K562 (cell line): ENCODE data around the gene NTRK3. TPM values are rescaled to one million over a fixed set of nuclear protein-coding genes. Genes with fewer than 3 reads are reported as not detected.

Source experiments
- ATAC-seq: fragments of 200-7000 bp; cut with Tn5 transposase; 3 replicates; pipeline ENCODE4 v1.9.1; 2020; ENCODE audit warnings: moderate library complexity
- BruUV-seq: library from RNA; stranded (reverse); fragments of 400-500 nt; replicated peaks from 2 replicates; lab custom pipeline; 2021; lab: Mats Ljungman, UMichigan
- CTCF ChIA-PET: fragments of 300-600 bp; formaldehyde crosslinking; extraction: SDS; loops from one replicate; lab custom pipeline; 2021; ENCODE audit warnings: low intra/inter-chr PET ratio; lab: Yijun Ruan, JAX
- POLR2A ChIA-PET: fragments of 300-600, 350-650 bp; sonication (Branson Sonifier 250); formaldehyde crosslinking; extraction: SDS; loops from one replicate; lab custom pipeline; 2021; ENCODE audit warnings: antibody characterized with exemption, inconsistent platforms; lab: Yijun Ruan, JAX
- DNase-seq, 4 experiments: peaks; one replicate each; pipeline versions ENCODE4 v3.0.0 to v3.0.0-alpha.2; 2011 to 2018; ENCODE audit warnings: low spot score in 3 of 4, mixed read lengths in 3 of 4; ENCODE audit errors: extremely low read depth in 1 of 4
- FAIRE-seq: peaks from 2 replicates; lab custom pipeline; 2011; peaks lifted over from hg19 to GRCh38; lab: Jason Lieb, UNC
- H2AFZ ChIP-seq: 2 replicates; pipeline ENCODE4 v1.6.0; 2011; ENCODE audit warnings: low read depth, low read length, control low read depth, inconsistent platforms
- H3K27ac ChIP-seq: fragments of 200-600 bp; 3 replicates; pipeline ENCODE4 v1.8.0; 2011; ENCODE audit warnings: low read depth, mild to moderate bottlenecking, control low read depth, inconsistent platforms, low read length, moderate library complexity, mixed read lengths; ENCODE audit errors: extremely low read depth
- H3K27me3 ChIP-seq, 2 experiments: fragments of 300-600 bp in 1 of 2; 2 replicates in 1 of 2; 3 replicates in 1 of 2; pipeline versions ENCODE4 v1.6.0 to v1.8.0; 2011; ENCODE audit warnings: inconsistent platforms in 2 of 2, low read length in 2 of 2, mild to moderate bottlenecking in 1 of 2, mixed read lengths in 1 of 2, moderate library complexity in 1 of 2; ENCODE audit not compliant: control insufficient read depth in 2 of 2, insufficient read depth in 2 of 2
- H3K36me3 ChIP-seq: fragments of 300-600 bp; 3 replicates; pipeline ENCODE4 v1.8.0; 2011; ENCODE audit warnings: mild to moderate bottlenecking, low read length, inconsistent platforms; ENCODE audit not compliant: control insufficient read depth, insufficient read depth
- H3K4me1 ChIP-seq, 2 experiments: fragments of 200-600 bp in 1 of 2; replicated peaks in 1 of 2; 2 replicates in 1 of 2; 3 replicates in 1 of 2; pipeline versions ENCODE4 v1.5.1 to v1.8.0; 2011; ENCODE audit warnings: inconsistent platforms in 2 of 2, low read length in 2 of 2, mild to moderate bottlenecking in 1 of 2, mixed read lengths in 1 of 2, moderate library complexity in 1 of 2; ENCODE audit not compliant: control insufficient read depth in 2 of 2, insufficient read depth in 2 of 2
- H3K4me2 ChIP-seq: 2 replicates; pipeline ENCODE4 v1.6.1; 2011; ENCODE audit warnings: low read length, control low read depth, inconsistent platforms, mixed read lengths; ENCODE audit not compliant: insufficient read depth
- H3K4me3 ChIP-seq: fragments of 200-600 bp; sonication (generic), shearing (Covaris generic); 2 replicates; pipeline ENCODE4 v1.5.1; 2016; ENCODE audit warnings: control low read depth, inconsistent platforms
- H3K79me2 ChIP-seq: fragments of 200-600 bp; 3 replicates; pipeline ENCODE4 v1.8.0; 2011; ENCODE audit warnings: low read length, inconsistent platforms; ENCODE audit not compliant: control insufficient read depth, insufficient read depth
- H3K9ac ChIP-seq, 2 experiments: 2 replicates each; pipeline versions ENCODE4 v1.6.0 to v1.6.1; 2011; ENCODE audit warnings: low read depth in 2 of 2, low read length in 2 of 2, control low read depth in 1 of 2, inconsistent platforms in 1 of 2, mild to moderate bottlenecking in 1 of 2, mixed read lengths in 1 of 2; ENCODE audit not compliant: insufficient read depth in 1 of 2
- H3K9me1 ChIP-seq: one replicate; pipeline ENCODE4 v1.6.0; 2011; ENCODE audit warnings: inconsistent platforms, mild to moderate bottlenecking, low read length, moderate library complexity; ENCODE audit not compliant: control insufficient read depth, insufficient read depth
- H3K9me3 ChIP-seq: replicated peaks from 2 replicates; pipeline ENCODE4 v1.5.1; 2011; ENCODE audit warnings: low read depth, low read length, inconsistent platforms; ENCODE audit not compliant: control insufficient read depth, insufficient read depth
- H4K20me1 ChIP-seq: replicated peaks from 2 replicates; pipeline ENCODE4 v1.6.1; 2011; ENCODE audit warnings: low read length, inconsistent platforms, mixed read lengths; ENCODE audit not compliant: control insufficient read depth, insufficient read depth
- BACH1 ChIP-seq: fragments of 200-800 bp; sonication (Bioruptor generic); IDR thresholded peaks from 2 replicates; pipeline ENCODE4 v1.6.1; 2016; ENCODE audit warnings: missing genetic modification characterization, missing compliant biosample characterization
- ELK3 ChIP-seq: fragments of 450-650 bp; formaldehyde crosslinking; IDR thresholded peaks from 2 replicates; pipeline ENCODE4 v1.4.0; 2020; ENCODE audit warnings: mild to moderate bottlenecking
- EZH2 ChIP-seq: IDR thresholded peaks from 2 replicates; pipeline ENCODE4 v1.6.1; 2012; ENCODE audit warnings: low read depth, mild to moderate bottlenecking, inconsistent platforms, low read length, borderline replicate concordance
- KLF6 ChIP-seq: fragments of 250-450 bp; sonication (Bioruptor Pico); IDR thresholded peaks from 2 replicates; pipeline ENCODE4 v1.4.0; 2020; ENCODE audit warnings: mild to moderate bottlenecking, moderate library complexity, borderline replicate concordance
- TCF7 ChIP-seq: sonication (generic); IDR thresholded peaks from 2 replicates; pipeline ENCODE4 v1.6.1; 2016; ENCODE audit warnings: antibody characterized with exemption, borderline replicate concordance
- ZC3H8 ChIP-seq: fragments of 450-650 bp; IDR thresholded peaks from 2 replicates; pipeline ENCODE4 v1.6.1; 2017
- ZFX ChIP-seq: sonication (generic); formaldehyde crosslinking; IDR thresholded peaks from 2 replicates; pipeline ENCODE4 v1.8.0; 2022; ENCODE audit warnings: mild to moderate bottlenecking, missing genetic modification reagents, moderate library complexity
- ZNF282 ChIP-seq: sonication (generic); formaldehyde crosslinking; IDR thresholded peaks from 2 replicates; pipeline ENCODE4 v1.8.1; 2023; ENCODE audit warnings: missing genetic modification reagents
- WGBS: fragments of 100-300 bp; shearing (Covaris generic); methylation state at CpG from one replicate; pipeline ENCODE4 v1.1.6; 2016; ENCODE audit warnings: low coverage, mixed read lengths; ENCODE audit not compliant: insufficient coverage; ENCODE audit errors: missing lambda C conversion rate; 5-methylcytosine and 5-hydroxymethylcytosine counted together
- in situ Hi-C: fragments of 300-500 bp; cut with MboI; formaldehyde crosslinking; loops from 4 replicates; pipeline ENCODE4 v1.15.0; 2018; ENCODE audit warnings: inconsistent platforms, mixed read lengths
- intact Hi-C: fragments of 100-400 bp; cut with micrococcal nuclease; formaldehyde crosslinking; loops from 2 replicates; pipeline ENCODE4 v1.14.2; 2022
- polyA plus RNA-seq, 8 experiments: library from polyadenylated mRNA; depleted of rRNA in 4 of 8; stranded (reverse) in 5 of 8; unstranded in 3 of 8; fragments of >200 nt; fragmentation: Nextera tagmentation in 2 of 8; fragmentation: Illumina TruSeq in 1 of 8; extraction: Ambion mirVana in 2 of 8; extraction: Trizol in 1 of 8; gene quantifications; 2 replicates each; pipeline versions ENCODE4 v1.2.1 to v1.2.3, GENCODE V29; 2011 to 2014; ENCODE audit warnings: inconsistent platforms in 1 of 8, missing spikeins in 1 of 8
- total RNA-seq, 7 experiments: library from RNA; depleted of rRNA in 6 of 7; stranded (reverse); fragments of >200 nt in 6 of 7; fragmentation: Illumina TruSeq in 2 of 7; extraction: Trizol in 2 of 7; gene quantifications; 2 replicates each; pipeline versions ENCODE4 v1.2.1 to v1.2.3, GENCODE V29; 2011 to 2021; ENCODE audit warnings: low replicate concordance in 1 of 7
- TF ChIP-seq, protein P1 (sequence below): fragments of 450-650 bp; formaldehyde crosslinking; IDR thresholded peaks from 2 replicates; pipeline ENCODE4 v1.4.0; 2022; ENCODE audit warnings: missing genetic modification characterization

Gene NTRK3
- total and polyA plus RNA-seq, 9 of the 15 experiments (the other 6 are each of a cell fraction or from before 2014, with no cell fraction given), result 0.11 to 0.13 TPM; not detected in 7

DNA sequence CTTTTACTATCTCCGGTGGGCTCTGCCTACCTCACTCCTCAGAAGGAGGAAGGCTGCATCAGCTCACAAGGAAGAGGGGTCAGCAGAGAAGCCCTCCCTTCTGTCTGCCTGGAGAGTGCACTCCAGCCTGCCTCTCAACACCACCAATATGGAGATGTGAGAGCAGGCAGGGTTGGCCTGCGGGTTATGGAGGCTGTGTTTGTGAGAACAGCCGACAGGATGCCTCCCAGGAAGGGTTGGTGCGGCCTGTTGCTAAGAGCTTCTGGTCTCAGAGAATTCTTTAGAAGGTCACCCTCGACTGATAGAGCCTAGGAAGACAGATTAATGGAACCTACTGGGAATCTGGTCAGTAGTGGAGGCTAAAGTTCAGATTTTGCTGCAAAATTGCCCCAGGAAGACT lies 326.1 kb downstream of the NTRK3 start:
- POLR2A ChIA-PET, result interaction anchor here (1.1 kb wide), 1 partner anchor 18 kb away, joined by 3 read pairs; no protein-coding TSS in a partner anchor
- BruUV-seq, result no TSS peak
- CTCF ChIA-PET, result no interaction called here
- intact Hi-C loops (no loop called here), in situ Hi-C loops (no loop called here)
- 2% methylated on average over 5 of the region's 5 CpGs for WGBS
- Histone ChIP-seq H3K27me3 (no peaks in the 10 kb centered on the region), H3K27ac (no peak overlapping the region), H3K9me3 (no peaks in the 10 kb centered on the region), H3K4me1 (no peaks in the 10 kb centered on the region), H3K4me3 (no peak overlapping the region), H3K36me3 (no peaks in the 10 kb centered on the region), H3K9me1 (no peaks in the 10 kb centered on the region), H3K79me2 (no peaks in the 10 kb centered on the region), H4K20me1 (no peaks in the 10 kb centered on the region), H3K9ac (no peak overlapping the region), H3K4me2 (no peak overlapping the region), H2AFZ (no peak overlapping the region)
- FAIRE-seq (no peak), ATAC-seq (no peak), DNase-seq (no peak)
- TF ChIP-seq ZFX (CRISPR knock-in tag), result no peak
- TF ChIP-seq BACH1 (tag), result no peak
- TF ChIP-seq EZH2, result no peak
- TF ChIP-seq, protein P1, sequence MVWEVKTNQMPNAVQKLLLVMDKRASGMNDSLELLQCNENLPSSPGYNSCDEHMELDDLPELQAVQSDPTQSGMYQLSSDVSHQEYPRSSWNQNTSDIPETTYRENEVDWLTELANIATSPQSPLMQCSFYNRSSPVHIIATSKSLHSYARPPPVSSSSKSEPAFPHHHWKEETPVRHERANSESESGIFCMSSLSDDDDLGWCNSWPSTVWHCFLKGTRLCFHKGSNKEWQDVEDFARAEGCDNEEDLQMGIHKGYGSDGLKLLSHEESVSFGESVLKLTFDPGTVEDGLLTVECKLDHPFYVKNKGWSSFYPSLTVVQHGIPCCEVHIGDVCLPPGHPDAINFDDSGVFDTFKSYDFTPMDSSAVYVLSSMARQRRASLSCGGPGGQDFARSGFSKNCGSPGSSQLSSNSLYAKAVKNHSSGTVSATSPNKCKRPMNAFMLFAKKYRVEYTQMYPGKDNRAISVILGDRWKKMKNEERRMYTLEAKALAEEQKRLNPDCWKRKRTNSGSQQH (CRISPR knock-in tag), result no peak
- no peak for TF ChIP-seq ZC3H8
- no peak for TF ChIP-seq ZNF282 (CRISPR knock-in tag)
- no peak for TF ChIP-seq ELK3
- no peak for TF ChIP-seq KLF6
- no peak for TF ChIP-seq TCF7
